ENCODE measurements around the gene EEFSEC. TPM values are rescaled to one million over a fixed set of nuclear protein-coding genes. Genes with fewer than 3 reads are reported as not detected.

The EEFSEC gene
- total and polyA plus RNA-seq, 2 of the 8 experiments (the other 6 are each of a cell fraction or from before 2014, with no cell fraction given), result 13.1 to 19.8 TPM

GRCh38 chr3:128226795-128227395 lies 73.6 kb downstream of the EEFSEC start (continued):
- TF ChIP-seq TAF1 (IDR thresholded peaks at IDR 0.05; ENCODE audit: low read depth, low read length), result no peak
- TF ChIP-seq HDAC2 (IDR thresholded peaks at IDR 0.05; ENCODE audit: borderline replicate concordance in 1 of 2, low read depth in 2 of 2, low read length in 2 of 2), result no peak
- no peak for TF ChIP-seq KDM5A (IDR thresholded peaks at IDR 0.05; ENCODE audit: low read length)
- no peak for TF ChIP-seq SIX5 (IDR thresholded peaks at IDR 0.05; ENCODE audit: low read depth, low read length)
- no peak for TF ChIP-seq CHD1 (IDR thresholded peaks at IDR 0.05; ENCODE audit: low read depth, low read length)
- TF ChIP-seq SIN3A (conservative IDR thresholded peaks at IDR 0.05 in 1 of 2, IDR thresholded peaks at IDR 0.05 in 1 of 2; ENCODE audit: low read depth in 1 of 2, low read length in 2 of 2), result no peak
- TF ChIP-seq POLR2AphosphoS5 (IDR thresholded peaks at IDR 0.05; ENCODE audit: low read depth, low read length), result no peak
- TF ChIP-seq TBP (IDR thresholded peaks at IDR 0.05; ENCODE audit: low read depth, low read length), result 0 out of 2 replicates have a peak, but pooled peaks have one; percentile 11
